Activated T-cell treated with anti-CD3 and anti-CD28 coated beads, Interleukin-2, amount 50 U/mL, for 48 hours (primary cell): ENCODE results near the gene SMYD2.

ENCODE experiments used
- DNase-seq, 2 experiments: peaks; one replicate each; pipeline ENCODE4 v3.0.0-alpha.2; 2020

Gene SMYD2

DNA sequence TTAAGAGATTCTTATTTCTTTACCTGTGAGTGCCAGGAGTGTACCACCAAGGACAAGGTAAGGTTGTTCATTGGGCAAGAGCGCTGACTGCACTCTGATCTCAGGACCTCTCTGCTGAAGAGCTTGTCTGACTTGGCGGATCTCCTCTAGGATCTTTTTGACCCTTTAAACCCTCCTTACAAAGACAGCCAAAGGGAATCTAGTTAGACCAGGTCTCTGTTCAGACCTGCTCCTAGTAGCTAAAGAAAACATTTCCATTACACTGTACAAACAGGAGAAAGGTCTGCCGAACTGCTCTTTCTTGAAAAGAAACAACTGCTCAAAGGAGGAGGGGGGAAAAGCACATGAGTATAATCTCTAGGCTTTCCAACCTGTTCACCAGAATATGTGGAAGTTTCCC lies 49.3 kb downstream of the SMYD2 start:
- DNase-seq, result no peak

DNA sequence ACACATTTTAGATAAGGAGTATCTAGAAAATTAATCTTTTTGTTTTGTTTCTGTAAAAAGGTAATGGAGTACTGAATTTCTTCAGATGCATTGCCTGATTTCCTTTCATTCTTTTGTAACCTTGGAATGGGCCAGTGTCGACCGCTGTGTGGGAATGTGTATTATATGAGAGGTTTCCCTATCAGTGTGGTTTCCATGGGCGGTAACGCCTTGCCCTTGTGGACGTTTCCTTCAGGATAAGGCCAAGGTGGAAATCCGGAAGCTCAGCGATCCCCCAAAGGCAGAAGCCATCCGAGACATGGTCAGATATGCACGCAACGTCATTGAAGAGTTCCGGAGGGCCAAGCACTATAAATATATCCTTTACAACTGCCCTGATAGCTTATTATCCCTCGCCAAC lies 49.8 kb downstream of the SMYD2 start:
- DNase-seq, result no peak

GRCh38 chr1:214331180-214331579 lies 50.2 kb downstream of the SMYD2 start:
- no peak for DNase-seq

DNA sequence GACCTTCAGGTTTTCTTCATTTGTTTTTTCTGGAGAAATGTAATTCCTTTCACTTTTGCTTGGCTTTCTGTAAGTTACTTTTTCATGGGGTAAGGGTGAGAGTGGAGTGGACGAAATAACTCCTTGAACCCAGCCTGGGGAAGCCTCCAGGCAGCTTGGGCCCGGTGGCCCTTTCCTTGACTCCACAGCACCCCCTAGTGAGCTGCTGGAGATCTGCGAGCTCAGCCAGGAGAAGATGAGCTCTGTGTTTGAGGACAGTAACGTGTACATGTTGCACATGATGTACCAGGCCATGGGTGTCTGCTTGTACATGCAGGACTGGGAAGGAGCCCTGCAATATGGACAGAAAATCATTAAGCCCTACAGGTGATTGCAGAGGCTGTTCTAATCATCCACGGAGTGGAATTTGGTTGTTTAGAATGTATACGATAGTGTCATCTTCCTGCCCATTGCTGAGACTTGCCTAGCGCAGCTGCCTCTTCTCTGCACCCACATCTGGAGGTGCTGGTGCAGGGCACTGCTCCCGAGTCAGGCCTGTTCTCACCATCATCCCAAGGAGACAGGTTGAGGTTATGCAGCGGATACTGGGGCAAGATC lies 51.0 kb downstream of the SMYD2 start:
- DNase-seq, result peak; percentile 75 to 77

DNA sequence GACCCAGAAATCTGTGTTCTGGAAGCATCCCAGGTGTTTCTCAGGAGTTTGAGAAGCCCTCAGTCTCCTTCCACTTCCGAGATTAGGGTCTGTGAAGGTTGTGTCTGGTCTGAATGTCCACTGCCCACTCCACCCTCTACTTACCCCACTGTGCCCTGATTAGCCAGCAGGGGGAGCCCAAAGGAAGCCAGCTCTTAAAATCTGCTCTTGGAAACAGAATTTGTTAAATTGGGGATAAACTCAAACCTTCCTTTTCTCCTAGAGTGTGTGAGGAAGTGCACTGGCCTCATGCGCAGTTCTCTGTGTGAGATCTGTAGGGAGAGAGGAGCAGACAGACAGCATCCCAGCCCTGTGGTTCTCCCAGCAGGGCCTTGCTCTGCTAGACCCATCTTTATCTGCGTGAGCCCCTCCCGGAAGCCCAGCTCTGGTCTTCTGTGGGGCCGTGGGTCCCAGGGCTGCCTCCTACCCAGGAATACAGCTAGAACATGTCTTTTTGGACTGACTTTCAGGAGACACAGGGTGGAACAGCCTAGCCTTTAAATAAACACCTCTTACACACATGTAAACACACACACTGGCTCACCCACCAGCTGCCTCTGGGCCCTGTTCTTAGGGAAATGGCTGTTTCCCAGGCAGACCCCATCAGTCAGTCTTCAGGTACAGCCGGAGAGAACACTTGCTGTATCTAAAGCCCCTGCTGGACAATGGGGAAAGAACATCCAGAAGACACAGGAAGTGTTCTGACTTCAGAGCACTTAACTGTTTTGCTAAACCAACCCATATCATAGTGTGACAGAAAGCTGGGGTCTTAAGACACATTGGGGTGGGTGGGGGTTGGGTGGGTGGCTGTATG lies 52.2 kb downstream of the SMYD2 start:
- peak; percentile 62 to 64 for DNase-seq

- DNase-seq, result no peak
Measured at GRCh38 chr1:214335567-214335966, 54.6 kb downstream of the SMYD2 start.

- DNase-seq, result no peak
Measured at GRCh38 chr1:214337015-214337414, 56.1 kb downstream of the SMYD2 start.

- DNase-seq, result no peak
Measured at GRCh38 chr1:214337511-214337910, 56.6 kb downstream of the SMYD2 start.

DNA sequence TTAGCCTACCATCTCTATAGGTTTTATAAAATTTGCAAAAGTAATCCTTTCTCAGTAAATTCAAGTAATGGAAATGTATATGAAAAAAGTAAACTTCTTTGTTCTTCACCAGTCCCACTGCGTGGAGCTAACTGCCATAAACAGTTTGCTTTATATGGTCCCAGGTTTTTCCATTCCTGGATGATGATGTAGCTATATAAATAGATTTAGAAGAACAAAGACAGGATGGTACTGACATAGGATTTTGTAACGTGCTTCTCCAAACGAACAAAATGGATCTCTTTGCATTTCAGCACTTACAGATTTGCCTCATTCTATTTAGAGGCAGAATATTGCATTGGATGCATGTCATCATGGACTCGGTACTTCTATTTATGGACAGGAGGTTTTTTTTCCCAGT lies 57.3 kb downstream of the SMYD2 start:
- DNase-seq, result no peak

- no peak for DNase-seq
Measured at GRCh38 chr1:214341459-214341858, 60.5 kb downstream of the SMYD2 start.

DNA sequence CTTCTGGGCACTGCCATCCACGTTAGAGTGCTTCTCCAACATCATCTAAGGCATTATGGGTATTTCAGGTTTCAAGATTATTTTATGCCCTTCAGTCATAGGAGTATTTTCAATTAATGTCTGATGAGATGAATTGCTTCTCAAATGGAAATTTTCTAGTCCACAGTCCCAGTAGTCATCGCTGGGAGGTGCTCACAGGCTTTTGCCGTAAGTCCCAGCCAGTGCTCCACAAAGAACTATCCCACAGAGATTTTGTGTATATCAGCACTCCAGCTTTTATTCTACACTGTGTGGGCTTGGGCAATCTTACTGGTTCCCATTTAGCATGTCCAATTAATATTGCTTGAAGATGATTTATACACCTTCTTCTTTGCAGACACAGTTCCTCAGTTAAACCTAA lies 61.0 kb downstream of the SMYD2 start:
- DNase-seq, result no peak

DNA sequence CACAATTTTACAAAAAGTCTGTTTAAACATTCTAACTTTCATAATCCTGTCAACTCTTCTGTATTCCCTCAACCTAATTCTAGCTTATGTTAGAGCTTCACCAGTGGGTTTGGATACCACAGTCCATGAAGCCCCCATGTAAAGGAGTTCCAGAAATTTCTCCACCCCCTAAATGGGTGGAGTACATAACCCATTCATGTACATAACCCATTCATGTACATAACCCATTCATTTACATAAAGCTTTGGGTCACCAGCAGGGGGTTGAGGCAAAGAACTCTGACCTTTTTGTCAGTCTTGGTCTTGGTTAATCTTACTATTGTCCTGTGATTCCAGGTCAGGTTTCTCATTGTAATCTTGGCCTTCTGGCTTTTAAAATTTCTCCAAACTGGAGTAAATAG lies 61.6 kb downstream of the SMYD2 start:
- no peak for DNase-seq

DNA sequence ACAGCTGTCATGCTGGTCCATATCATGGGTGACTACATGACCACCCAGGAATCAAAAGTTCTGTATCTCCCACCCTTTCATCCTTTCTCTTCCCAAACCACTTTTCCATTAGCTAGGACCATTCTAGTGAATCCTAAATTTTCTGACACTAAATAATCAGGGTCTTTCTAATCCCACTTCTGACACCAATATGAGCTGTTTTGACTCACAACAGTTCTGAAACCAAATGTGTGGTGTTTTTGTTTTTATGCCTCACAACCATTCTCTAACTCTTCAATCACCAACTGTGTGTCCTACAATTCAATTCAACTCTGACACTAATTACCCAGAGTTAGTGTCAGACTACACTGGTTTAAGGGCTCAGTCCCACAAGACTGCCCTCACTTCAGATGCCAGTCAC lies 63.9 kb downstream of the SMYD2 start:
- DNase-seq, result no peak

DNA sequence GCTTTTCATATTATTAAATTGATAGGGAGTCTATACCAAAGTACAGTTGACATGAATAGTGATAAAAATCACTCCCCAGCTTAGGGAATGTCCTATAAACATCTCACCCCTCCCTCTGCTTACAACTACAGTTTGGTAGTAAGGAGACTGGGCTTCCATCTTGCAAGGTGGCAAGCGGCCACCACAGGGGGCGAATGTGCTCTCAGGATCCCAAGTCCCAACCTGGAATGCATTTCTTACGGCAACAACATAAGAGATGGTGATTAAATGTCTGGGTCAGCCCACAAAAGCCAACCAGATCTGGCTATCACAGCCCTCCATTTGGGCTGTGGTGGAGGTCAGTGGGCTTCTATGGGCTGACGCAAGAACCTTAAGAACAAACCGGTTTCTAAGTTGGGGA lies 68.0 kb downstream of the SMYD2 start:
- no peak for DNase-seq

DNA sequence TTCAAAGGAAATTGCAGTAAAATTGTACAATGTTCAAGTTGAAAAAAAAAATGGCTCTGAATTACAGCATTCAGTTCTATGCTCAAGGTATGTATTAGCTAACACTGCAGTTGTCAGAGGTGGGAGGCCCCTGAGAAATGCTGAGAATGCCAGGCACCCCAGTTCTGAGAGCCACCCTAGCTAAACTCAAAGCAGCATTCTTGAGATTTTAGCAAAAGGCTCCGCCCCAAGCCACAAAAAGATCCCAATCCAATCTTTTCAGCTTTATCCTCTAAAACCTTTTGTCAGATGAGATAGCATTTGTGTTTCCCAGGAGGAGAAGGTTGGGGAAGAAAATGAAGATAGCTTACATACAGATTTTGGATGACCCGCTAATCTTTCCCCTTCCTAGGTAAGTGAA lies 68.8 kb downstream of the SMYD2 start:
- DNase-seq, result no peak

DNA sequence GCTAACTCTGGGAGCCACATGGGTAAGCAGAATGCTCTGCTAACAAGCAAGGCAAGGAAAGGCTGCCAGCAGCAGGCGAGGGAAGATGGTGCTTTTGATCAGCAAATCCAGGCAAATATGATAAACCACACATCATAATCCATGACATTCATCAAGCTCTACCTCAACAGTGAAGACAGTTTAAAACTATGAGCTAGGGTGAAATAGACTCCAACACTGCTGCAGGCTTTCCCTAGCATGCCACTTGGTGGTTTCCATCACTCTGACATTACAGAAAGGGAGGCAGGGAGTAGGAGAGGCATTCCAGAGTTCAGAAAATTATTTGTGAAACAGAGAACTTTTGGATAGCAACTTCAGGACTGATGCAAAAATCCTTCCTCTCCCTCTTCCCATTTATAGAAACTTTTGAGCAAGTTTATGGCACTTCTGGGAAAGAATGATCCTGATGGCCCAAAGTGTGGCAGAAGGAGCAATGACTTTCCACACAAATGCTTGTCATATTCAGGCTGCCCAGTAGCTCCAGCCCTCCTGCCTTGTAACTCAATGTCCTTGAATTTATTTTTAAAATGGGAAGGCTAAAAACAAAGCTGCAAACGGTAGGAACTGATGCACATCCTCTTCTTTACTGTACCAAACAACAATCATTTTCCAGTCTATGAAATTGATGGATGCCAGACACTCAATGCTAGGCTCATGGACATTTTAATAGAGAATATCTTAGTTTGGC lies 70.8 kb downstream of the SMYD2 start:
- no peak for DNase-seq

DNA sequence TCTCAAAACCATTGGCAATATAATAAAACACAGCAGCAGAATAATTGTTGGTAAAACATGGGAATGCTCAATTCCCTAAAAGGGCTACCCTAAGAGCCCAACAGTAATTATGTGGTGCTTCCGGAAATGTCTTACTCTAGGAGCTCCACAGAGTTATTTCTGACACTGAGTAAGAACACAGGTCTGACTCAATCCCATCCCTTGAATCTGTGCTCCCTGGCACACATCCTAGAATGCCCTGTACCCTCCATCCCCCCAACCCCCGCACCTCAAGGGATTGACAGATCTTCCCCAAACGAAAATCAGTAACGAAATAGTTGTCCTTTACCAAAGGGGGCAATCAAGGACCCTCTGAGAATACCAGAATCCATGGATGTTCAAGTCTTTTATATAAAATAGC lies 71.9 kb downstream of the SMYD2 start:
- DNase-seq, result no peak

GRCh38 chr1:214354440-214355148 lies 73.6 kb downstream of the SMYD2 start:
- no peak for DNase-seq

- no peak for DNase-seq
Measured at GRCh38 chr1:214360116-214360515, 79.2 kb downstream of the SMYD2 start.

- no peak for DNase-seq
Measured at GRCh38 chr1:214360525-214361164, 79.7 kb downstream of the SMYD2 start.

DNA sequence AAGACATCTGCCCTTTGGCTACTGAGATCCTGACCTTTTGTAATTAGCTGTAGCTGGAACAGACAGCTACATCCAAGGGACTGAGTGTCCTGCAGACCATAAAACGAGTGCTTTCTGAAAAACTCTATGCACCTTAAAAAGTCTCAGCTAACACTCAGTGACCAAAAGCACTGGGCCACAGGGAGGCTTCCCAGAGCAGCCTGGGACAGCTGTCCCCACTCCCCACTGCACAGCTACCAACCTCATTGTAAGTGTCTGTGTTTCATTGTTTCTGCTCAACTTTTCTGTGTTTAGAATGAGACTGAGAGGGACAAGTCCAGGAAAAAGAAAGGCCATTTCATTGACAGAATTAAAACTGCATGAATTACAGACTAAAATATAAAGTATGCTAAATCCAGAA lies 80.7 kb downstream of the SMYD2 start:
- DNase-seq, result no peak

GRCh38 chr1:214362188-214362882 lies 81.4 kb downstream of the SMYD2 start:
- no peak for DNase-seq
